ENCODE results near the gene ZNF285.
A peak's percentile ranks its signal among the peaks of the same experiment; 100 is the strongest.
"Not testable (repeated sequence)": the region's sequence is repeated elsewhere in the genome, so short reads cannot be mapped to it uniquely, and the experiment has no call there.

ZNF285 gene

GRCh38 chr19:44401139-44402115 lies at the start of gene ZNF285:
Gene ZNF285, minus strand, starts transcription at chr19:44401608. Its CDS starts 4,395 bp downstream, at chr19:44397213.
- peak; percentile 80 to 83 for DNase-seq

GRCh38 chr19:44447916-44448674 lies 46.7 kb upstream of the ZNF285 start, which contains the start of gene ZNF229:
Gene ZNF229, minus strand, starts transcription at chr19:44448472. Its CDS starts 5,625 bp downstream, at chr19:44442847.
- peak; percentile 70 to 81 for DNase-seq

GRCh38 chr19:44438441-44438840 lies 37.0 kb upstream of the ZNF285 start:
- DNase-seq, result no peak

- DNase-seq, result no peak
These were observed 34.0 kb upstream of the ZNF285 start for GRCh38 chr19:44435441-44435840.

- no peak for DNase-seq
These were observed 29.5 kb upstream of the ZNF285 start for GRCh38 chr19:44430956-44431355.

DNA sequence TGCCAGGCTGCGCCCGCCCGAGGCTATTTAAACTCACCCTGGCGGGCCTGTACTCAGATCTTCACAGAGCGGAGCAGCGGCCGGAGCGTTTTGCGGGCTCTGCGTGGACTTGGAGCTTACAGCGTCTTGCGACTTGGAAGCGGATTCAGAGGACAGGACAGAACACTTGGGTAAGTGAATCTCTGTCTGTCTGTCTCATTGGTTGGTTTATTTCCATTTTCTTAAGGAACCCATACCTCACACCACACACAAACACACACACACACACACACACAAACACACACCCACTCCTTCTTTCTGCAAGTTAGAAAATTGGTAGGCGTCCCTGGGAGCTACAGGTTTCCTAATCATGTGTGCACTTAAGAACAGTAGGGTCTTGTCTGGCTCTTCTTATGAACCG lies 14.1 kb upstream of the ZNF285 start:
- not testable (repeated sequence) for DNase-seq

GRCh38 chr19:44389268-44389667 lies 12.1 kb downstream of the ZNF285 start:
- DNase-seq, result not testable (repeated sequence)

- DNase-seq, result no peak
These were observed 26.6 kb downstream of the ZNF285 start for GRCh38 chr19:44374789-44375188.

GRCh38 chr19:44371815-44372480 lies 29.5 kb downstream of the ZNF285 start:
- DNase-seq, result no peak

- no peak for DNase-seq
These were observed 34.4 kb downstream of the ZNF285 start for GRCh38 chr19:44367024-44367423.

GRCh38 chr19:44356383-44357111 lies 44.9 kb downstream of the ZNF285 start, which contains the start of gene ZNF112:
Gene ZNF112, minus strand, starts transcription at chr19:44356680. Its CDS starts 16,141 bp downstream, at chr19:44340539.
- DNase-seq, result peak; percentile 8 to 25

DNA sequence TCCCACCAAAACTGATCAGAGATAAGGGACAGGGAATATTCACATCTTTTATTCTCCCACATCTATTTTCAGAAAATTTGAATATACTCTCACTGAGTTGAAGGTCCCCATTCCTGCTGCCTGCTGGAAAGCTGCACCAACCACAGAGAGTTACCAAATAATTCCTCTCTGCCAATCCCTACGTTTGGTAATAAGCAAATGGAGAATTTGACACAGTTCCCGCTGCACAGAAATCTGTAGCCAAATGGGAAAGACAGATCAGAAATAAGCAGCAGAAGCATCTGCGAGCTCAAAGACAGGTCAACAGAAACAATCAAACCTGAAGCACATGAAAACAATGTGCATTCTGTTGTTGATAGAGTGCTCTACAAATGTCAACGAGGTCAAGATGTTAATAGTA lies 54.9 kb downstream of the ZNF285 start:
- no peak for DNase-seq

- no peak for DNase-seq
These were observed 55.4 kb downstream of the ZNF285 start for GRCh38 chr19:44345959-44346358.

- no peak for DNase-seq
These were observed 57.2 kb downstream of the ZNF285 start for GRCh38 chr19:44344255-44344654.

GRCh38 chr19:44341794-44342193 lies 59.6 kb downstream of the ZNF285 start:
- DNase-seq, result no peak

DNA sequence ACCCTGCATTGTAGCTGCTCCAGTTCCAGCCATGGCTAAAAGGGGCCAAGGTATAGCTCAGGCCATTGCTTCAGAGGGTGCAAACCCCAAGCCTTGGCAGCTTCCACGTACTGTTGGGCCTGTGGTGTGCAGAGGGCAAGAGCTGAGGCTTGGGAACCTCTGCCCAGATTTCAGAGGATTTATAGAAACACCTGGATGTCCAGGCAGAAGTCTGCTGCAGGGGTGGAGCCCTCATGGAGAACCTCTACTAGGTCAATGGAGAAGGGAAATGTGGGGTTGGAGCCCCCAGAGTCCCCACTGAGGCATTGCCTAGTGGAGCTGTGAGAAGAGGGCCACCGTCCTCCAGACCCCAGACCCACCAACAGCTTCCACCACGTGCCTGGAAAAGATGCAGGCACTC lies 66.8 kb downstream of the ZNF285 start:
- DNase-seq, result not testable (repeated sequence)

Measured in CD4-positive, alpha-beta T cell treated with Interferon alpha-2 for 1 hour (primary cell).